HepG2 (cell line): Measurements from ENCODE around the gene CCBE1. TPM values are rescaled to one million over a fixed set of nuclear protein-coding genes. Genes with fewer than 3 reads are reported as not detected.

Experiments used
- ATAC-seq: fragments of 200-7000 bp; cut with Tn5 transposase; 3 replicates; pipeline ENCODE4 v1.9.1; 2020; ENCODE audit warnings: mild to moderate bottlenecking, moderate library complexity
- BruUV-seq: library from RNA; stranded (reverse); fragments of 400-500 nt; replicated peaks from 2 replicates; lab custom pipeline; 2021; lab: Mats Ljungman, UMichigan
- CTCF ChIA-PET: fragments of 300-600 bp; formaldehyde crosslinking; extraction: SDS; loops from one replicate; lab custom pipeline; 2021; ENCODE audit warnings: low total read pairs, inconsistent platforms, low intra/inter-chr PET ratio; lab: Yijun Ruan, JAX
- POLR2A ChIA-PET: fragments of 350-600 bp; sonication (Branson Sonifier 250); formaldehyde crosslinking; loops from one replicate; lab custom pipeline; 2020; ENCODE audit warnings: antibody characterized with exemption, inconsistent platforms; lab: Yijun Ruan, JAX
- DNase-seq: peaks from one replicate; pipeline ENCODE4 v3.0.0-alpha.2; 2015; ENCODE audit warnings: low spot score
- FAIRE-seq: peaks from 3 replicates; lab custom pipeline; 2011; peaks lifted over from hg19 to GRCh38; lab: Jason Lieb, UNC
- H2AFZ ChIP-seq: one replicate; pipeline ENCODE4 v1.6.1; 2011; ENCODE audit warnings: low read length, inconsistent platforms
- H3K27ac ChIP-seq: fragments of 300-600 bp; 3 replicates; pipeline ENCODE4 v1.8.0; 2011; ENCODE audit warnings: mixed run types, mild to moderate bottlenecking, mixed read lengths, low read length, inconsistent platforms; ENCODE audit not compliant: insufficient read depth; ENCODE audit errors: extremely low read length
- H3K27me3 ChIP-seq, 2 experiments: fragments of 200-600 bp in 1 of 2; 2 replicates in 1 of 2; 3 replicates in 1 of 2; pipeline versions ENCODE4 v1.6.0 to v1.8.0; 2011; ENCODE audit warnings: low read length in 2 of 2, mild to moderate bottlenecking in 2 of 2, moderate library complexity in 2 of 2, inconsistent platforms in 1 of 2; ENCODE audit not compliant: insufficient read depth in 2 of 2, control insufficient read depth in 1 of 2
- H3K36me3 ChIP-seq, 2 experiments: fragments of 200-600 bp in 1 of 2; replicated peaks in 1 of 2; 2 replicates in 1 of 2; 3 replicates in 1 of 2; pipeline versions ENCODE4 v1.5.1 to v1.8.0; 2011; ENCODE audit warnings: low read length in 2 of 2, inconsistent platforms in 1 of 2; ENCODE audit not compliant: insufficient read depth in 2 of 2, control insufficient read depth in 1 of 2
- H3K4me1 ChIP-seq: 2 replicates; pipeline ENCODE4 v1.5.1; 2012; ENCODE audit warnings: low read length, inconsistent platforms; ENCODE audit not compliant: insufficient read depth
- H3K4me2 ChIP-seq: 2 replicates; pipeline ENCODE4 v1.6.0; 2011; ENCODE audit warnings: low read depth, low read length, inconsistent platforms
- H3K4me3 ChIP-seq, 3 experiments: fragments of 200-600 bp in 1 of 3; sonication (generic), shearing (Covaris generic) in 1 of 3; replicated peaks in 1 of 3; 2 replicates each; pipeline ENCODE4 v1.5.1; 2011 to 2016; ENCODE audit warnings: low read length in 3 of 3, inconsistent platforms in 2 of 3, low read depth in 2 of 3, mild to moderate bottlenecking in 2 of 3, control low read depth in 1 of 3, mixed read lengths in 1 of 3; ENCODE audit not compliant: insufficient read depth in 1 of 3
- H3K79me2 ChIP-seq: one replicate; pipeline ENCODE4 v1.6.1; 2011; ENCODE audit warnings: low read length, inconsistent platforms; ENCODE audit not compliant: insufficient read depth
- H3K9ac ChIP-seq: 2 replicates; pipeline ENCODE4 v1.6.0; 2011; ENCODE audit warnings: mild to moderate bottlenecking, low read depth, low read length, inconsistent platforms; ENCODE audit not compliant: insufficient read depth
- H3K9me3 ChIP-seq: 2 replicates; pipeline ENCODE4 v1.5.1; 2012; ENCODE audit warnings: mild to moderate bottlenecking, low read length
- H4K20me1 ChIP-seq: 2 replicates; pipeline ENCODE4 v1.6.0; 2011; ENCODE audit warnings: inconsistent platforms, mild to moderate bottlenecking, low read length, moderate library complexity; ENCODE audit not compliant: insufficient read depth
- AKAP8 ChIP-seq: sonication (generic); formaldehyde crosslinking; IDR thresholded peaks from 2 replicates; pipeline ENCODE4 v1.5.1; 2020; ENCODE audit warnings: mild to moderate bottlenecking, missing genetic modification reagents
- DDIT3 ChIP-seq: sonication (generic); formaldehyde crosslinking; IDR thresholded peaks from 2 replicates; pipeline ENCODE4 v1.4.0; 2020; ENCODE audit warnings: mild to moderate bottlenecking, missing genetic modification reagents
- ELF3 ChIP-seq: IDR thresholded peaks from 2 replicates; pipeline ENCODE4 v1.6.1; 2016; ENCODE audit warnings: missing genetic modification reagents, missing compliant biosample characterization
- FOXO4 ChIP-seq: sonication (generic); formaldehyde crosslinking; conservative IDR thresholded peaks from 2 replicates; pipeline ENCODE4 v1.8.1; 2023; ENCODE audit warnings: missing genetic modification reagents
- HOXA7 ChIP-seq: sonication (generic); formaldehyde crosslinking; IDR thresholded peaks from 2 replicates; pipeline ENCODE4 v1.8.1; 2022; ENCODE audit warnings: mild to moderate bottlenecking, missing genetic modification reagents, moderate library complexity
- KLF16 ChIP-seq, 2 experiments: sonication (generic) in 1 of 2; formaldehyde crosslinking in 1 of 2; IDR thresholded peaks; 2 replicates each; pipeline versions ENCODE4 v1.6.1 to v1.8.0; 2016 to 2023; ENCODE audit warnings: missing genetic modification reagents in 2 of 2, missing compliant biosample characterization in 1 of 2
- RARA ChIP-seq: IDR thresholded peaks from 2 replicates; pipeline ENCODE4 v1.6.1; 2016; ENCODE audit warnings: missing genetic modification reagents, missing compliant biosample characterization
- RXRA ChIP-seq: sonication (generic); formaldehyde crosslinking; IDR thresholded peaks from 2 replicates; pipeline ENCODE4 v1.5.1; 2020; ENCODE audit warnings: missing genetic modification reagents
- YEATS4 ChIP-seq: sonication (generic); formaldehyde crosslinking; IDR thresholded peaks from 2 replicates; pipeline ENCODE4 v1.4.0; 2020; ENCODE audit warnings: missing genetic modification reagents, borderline replicate concordance
- ZBTB10 ChIP-seq: sonication (generic); formaldehyde crosslinking; IDR thresholded peaks from 2 replicates; pipeline ENCODE4 v1.4.0; 2020; ENCODE audit warnings: missing genetic modification reagents, borderline replicate concordance
- ZHX1 ChIP-seq: sonication (generic); formaldehyde crosslinking; IDR thresholded peaks from 2 replicates; pipeline ENCODE4 v1.8.1; 2022; ENCODE audit warnings: low read depth, mild to moderate bottlenecking, missing genetic modification reagents
- ZNF260 ChIP-seq: sonication (generic); formaldehyde crosslinking; IDR thresholded peaks from 2 replicates; pipeline ENCODE4 v1.4.0; 2020; ENCODE audit warnings: missing genetic modification reagents, low read depth, mild to moderate bottlenecking, borderline replicate concordance
- ZNF567 ChIP-seq: sonication (generic); formaldehyde crosslinking; IDR thresholded peaks from 2 replicates; pipeline ENCODE4 v1.8.1; 2023; ENCODE audit warnings: mild to moderate bottlenecking, missing genetic modification reagents, borderline replicate concordance
- ZNF660 ChIP-seq: sonication (generic); formaldehyde crosslinking; IDR thresholded peaks from 2 replicates; pipeline ENCODE4 v1.5.1; 2020; ENCODE audit warnings: mild to moderate bottlenecking, low read depth, missing genetic modification reagents, borderline replicate concordance
- WGBS: methylation state at CpG from one replicate; pipeline ENCODE4 v1.1.6; 2017; ENCODE audit warnings: low lambda C conversion rate; 5-methylcytosine and 5-hydroxymethylcytosine counted together
- in situ Hi-C: cut with HindIII; loops from 2 replicates; pipeline ENCODE4 v1.10.0; 2017; ENCODE audit warnings: low pct_unique_long_range_greater_than_20kb; ENCODE audit not compliant: extremely low pct_ligation_motif_present
- intact Hi-C: fragments of 100-400 bp; cut with micrococcal nuclease; formaldehyde crosslinking; loops from one replicate; pipeline ENCODE4 v1.10.0; 2022; ENCODE audit not compliant: unreplicated experiment
- polyA plus RNA-seq, 8 experiments: library from polyadenylated mRNA; depleted of rRNA in 3 of 8; stranded (reverse) in 7 of 8; unstranded in 1 of 8; fragments of >200 nt; fragmentation: Illumina TruSeq in 4 of 8; extraction: Trizol in 4 of 8; gene quantifications; 2 replicates each; pipeline versions ENCODE4 v1.2.1 to v1.2.3, GENCODE V29; 2011 to 2016; ENCODE audit warnings: low read depth in 4 of 8, missing spikeins in 1 of 8, mixed read lengths in 1 of 8; ENCODE audit not compliant: insufficient read depth in 1 of 8
- total RNA-seq, 5 experiments: library from RNA; depleted of rRNA; stranded (reverse); fragments of >200 nt; fragmentation: Illumina TruSeq; extraction: Trizol; gene quantifications; 2 replicates each; pipeline ENCODE4 v1.2.3, GENCODE V29; 2016; ENCODE audit warnings: low read depth in 1 of 5

Gene CCBE1
- total and polyA plus RNA-seq, 2 of the 13 experiments (the other 11 are each of a cell fraction or from before 2014, with no cell fraction given): not detected

- TF ChIP-seq FOXO4 (CRISPR knock-in tag) (0 out of 2 replicates have a peak, but pooled peaks have one; percentile 54), YEATS4 (CRISPR knock-in tag) (no peak), ZNF660 (CRISPR knock-in tag) (no peak), RARA (CRISPR knock-in tag) (peak; percentile 44; the same call in 1 of the 2 replicates), DDIT3 (no peak), KLF16 (CRISPR knock-in tag; IDR thresholded peaks at IDR 0.05) (no peak)
- TF ChIP-seq, all 625 proteins: peak for 9
Measured at GRCh38 chr18:59454909-59455727, 242.1 kb downstream of the CCBE1 start (continued).

GRCh38 chr18:59453468-59453961 lies 243.7 kb downstream of the CCBE1 start:
- 0% methylated on average over 5 of the region's 7 CpGs for WGBS
- Histone ChIP-seq H3K36me3 (no peaks in the 10 kb centered on the region), H3K9ac (no peak overlapping the region), H3K9me3 (no peaks in the 10 kb centered on the region), H3K79me2 (no peaks in the 10 kb centered on the region), H3K4me3 (no peak overlapping the region), H2AFZ (no peak overlapping the region), H3K27ac (no peak overlapping the region), H4K20me1 (no peaks in the 10 kb centered on the region), H3K4me2 (peak overlapping the region; percentile 53), H3K4me1 (peaks cover 40% of the 10 kb centered on the region), H3K27me3 (peaks cover 5 to 64% of the 10 kb centered on the region in 2 experiments; a peak in 3 of 5 replicates)
- POLR2A ChIA-PET: no interaction called here
- no TSS peak for BruUV-seq
- in situ Hi-C loops: loop anchor here (10.0 to 25.0 kb wide), 2 partner anchors 184 to 371 kb away; no protein-coding TSS in a partner anchor
- CTCF ChIA-PET: no interaction called here
- FAIRE-seq (peak; percentile 99), DNase-seq (peak; percentile 97), ATAC-seq (peak; percentile 93)
- intact Hi-C loops: loop anchor here (2.0 to 10.0 kb wide), 2 partner anchors 63 to 161 kb away; no protein-coding TSS in a partner anchor
- TF ChIP-seq HOXA7: no peak
- no peak for TF ChIP-seq ZBTB10 (CRISPR knock-in tag)
- no peak for TF ChIP-seq ZNF260 (CRISPR knock-in tag)
- no peak for TF ChIP-seq AKAP8
- TF ChIP-seq RXRA: peak; percentile 76; the same call in 1 of the 2 replicates
- no peak for TF ChIP-seq ZHX1 (CRISPR knock-in tag)
- TF ChIP-seq ZNF567 (CRISPR knock-in tag): no peak
- TF ChIP-seq ELF3 (CRISPR knock-in tag): peak; percentile 57
